Measurements from ENCODE around the gene PIK3R3. TPM values are rescaled to one million over a fixed set of nuclear protein-coding genes. Genes with fewer than 3 reads are reported as not detected.
A peak's percentile ranks its signal among the peaks of the same experiment; 100 is the strongest.

Gene PIK3R3
- total and polyA plus RNA-seq, 8 donors, result 3.4 to 33.8 (median 12.4) TPM

DNA sequence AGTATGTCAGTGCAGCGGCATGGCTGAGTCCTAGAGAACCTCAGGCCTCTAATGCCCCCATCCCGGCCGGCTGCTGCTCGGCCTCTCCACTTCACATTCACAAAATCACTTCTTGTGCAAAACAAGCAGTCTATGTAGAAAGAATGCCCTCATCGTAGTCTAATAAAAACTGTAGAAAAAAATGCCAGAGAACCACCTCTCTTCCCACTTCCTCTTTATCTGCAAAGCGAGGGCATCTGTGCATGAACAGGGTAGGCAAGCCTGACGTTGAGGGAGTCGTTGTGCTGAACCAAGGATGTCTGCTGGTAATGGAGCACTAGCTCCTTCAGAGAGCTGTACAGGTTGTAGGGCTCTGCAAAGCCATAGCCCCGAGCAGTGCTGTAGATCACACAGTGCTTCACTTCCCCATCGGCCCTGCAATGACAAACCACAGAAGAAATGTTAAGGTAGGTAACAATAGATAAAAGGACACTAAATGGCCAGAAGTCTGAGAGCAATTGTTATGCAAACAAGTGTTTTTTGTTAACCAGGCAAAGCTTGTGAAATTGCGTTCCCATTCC lies 88.9 kb downstream of the PIK3R3 start:
- no peak overlapping the region for H3K4me3 ChIP-seq
- H3K27me3 ChIP-seq, result no peaks in the 10 kb centered on the region
- no peak for DNase-seq
- TF ChIP-seq, protein P1, sequence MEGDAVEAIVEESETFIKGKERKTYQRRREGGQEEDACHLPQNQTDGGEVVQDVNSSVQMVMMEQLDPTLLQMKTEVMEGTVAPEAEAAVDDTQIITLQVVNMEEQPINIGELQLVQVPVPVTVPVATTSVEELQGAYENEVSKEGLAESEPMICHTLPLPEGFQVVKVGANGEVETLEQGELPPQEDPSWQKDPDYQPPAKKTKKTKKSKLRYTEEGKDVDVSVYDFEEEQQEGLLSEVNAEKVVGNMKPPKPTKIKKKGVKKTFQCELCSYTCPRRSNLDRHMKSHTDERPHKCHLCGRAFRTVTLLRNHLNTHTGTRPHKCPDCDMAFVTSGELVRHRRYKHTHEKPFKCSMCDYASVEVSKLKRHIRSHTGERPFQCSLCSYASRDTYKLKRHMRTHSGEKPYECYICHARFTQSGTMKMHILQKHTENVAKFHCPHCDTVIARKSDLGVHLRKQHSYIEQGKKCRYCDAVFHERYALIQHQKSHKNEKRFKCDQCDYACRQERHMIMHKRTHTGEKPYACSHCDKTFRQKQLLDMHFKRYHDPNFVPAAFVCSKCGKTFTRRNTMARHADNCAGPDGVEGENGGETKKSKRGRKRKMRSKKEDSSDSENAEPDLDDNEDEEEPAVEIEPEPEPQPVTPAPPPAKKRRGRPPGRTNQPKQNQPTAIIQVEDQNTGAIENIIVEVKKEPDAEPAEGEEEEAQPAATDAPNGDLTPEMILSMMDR (IDR thresholded peaks at IDR 0.05), result no peak
- TF ChIP-seq POLR2A (IDR thresholded peaks at IDR 0.05) (no peak), EP300 (IDR thresholded peaks at IDR 0.05) (no peak), POLR2AphosphoS5 (IDR thresholded peaks at IDR 0.05) (no peak)
- 62 to 80% (median 71%) methylated on average over 11 of the region's 11 CpGs for WGBS, 5 donors
- H3K4me1 ChIP-seq, result peaks cover 0 to 38% (median 14%) of the 10 kb centered on the region in 4 donors
- no peaks in the 10 kb centered on the region for H3K9me3 ChIP-seq
- intact Hi-C loops (cut with DNase I; ENCODE audit: low total_unique reads), result no loop called here
- peaks cover 0 to 15% (median 8%) of the 10 kb centered on the region in 4 donors for H3K36me3 ChIP-seq
- no peak overlapping the region for H3K27ac ChIP-seq

DNA sequence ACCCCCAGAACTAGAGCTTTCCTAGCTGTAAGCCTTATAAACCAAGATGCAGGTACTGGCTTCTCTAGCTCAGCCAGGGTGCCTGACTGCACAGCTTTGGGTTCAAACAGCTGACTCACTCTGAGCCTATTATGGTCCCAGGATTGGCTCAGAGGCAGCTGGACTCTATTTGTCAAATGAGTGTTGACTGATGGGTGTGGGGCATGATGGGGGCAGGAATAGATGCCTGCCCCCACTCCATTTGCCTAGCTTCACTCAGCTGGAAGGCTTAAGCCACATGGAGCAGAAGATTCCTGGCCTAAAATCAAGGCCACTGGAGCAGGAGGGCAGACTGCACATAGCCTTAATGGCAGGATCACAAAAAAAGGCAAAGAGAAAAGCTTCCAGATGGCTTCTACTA lies 90.5 kb downstream of the PIK3R3 start:
- DNase-seq, result peak in 1 of 2 donors; percentile 39
- TF ChIP-seq POLR2A (IDR thresholded peaks at IDR 0.05), result no peak
- no peak overlapping the region for H3K4me3 ChIP-seq
- H3K27ac ChIP-seq, result no peak overlapping the region
- intact Hi-C loops (cut with DNase I; ENCODE audit: low total_unique reads), result no loop called here
- H3K36me3 ChIP-seq, result peaks cover 0 to 15% (median 8%) of the 10 kb centered on the region in 4 donors
- H3K4me1 ChIP-seq, result peaks cover 0 to 44% (median 18%) of the 10 kb centered on the region in 4 donors
- no peaks in the 10 kb centered on the region for H3K27me3 ChIP-seq
- H3K9me3 ChIP-seq, result no peaks in the 10 kb centered on the region

DNA sequence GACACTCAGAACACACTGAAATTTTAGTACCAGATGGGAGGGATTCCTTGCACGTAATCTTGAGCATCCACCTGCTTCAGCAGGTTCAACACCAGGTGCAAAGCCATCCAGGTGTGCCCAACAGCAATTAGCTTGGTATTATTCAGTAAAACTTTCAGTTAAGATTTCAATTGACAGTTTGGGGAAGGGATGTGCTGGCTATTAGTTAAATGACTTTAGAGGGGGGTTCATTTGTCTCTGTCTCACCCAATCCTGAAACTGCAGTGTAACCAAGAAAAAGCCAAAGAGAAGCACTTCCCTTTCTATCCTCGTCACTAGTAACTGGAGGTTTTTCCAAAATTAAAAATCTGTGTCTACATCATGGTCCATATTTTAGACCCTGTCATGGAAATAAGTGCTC lies 90.9 kb downstream of the PIK3R3 start:
- no peak overlapping the region for H3K27ac ChIP-seq
- intact Hi-C loops (cut with DNase I; ENCODE audit: low total_unique reads), result no loop called here
- WGBS, 5 donors, result 83 to 94% (median 87%) methylated on average over 2 of the region's 2 CpGs
- no peaks in the 10 kb centered on the region for H3K9me3 ChIP-seq
- no peaks in the 10 kb centered on the region for H3K27me3 ChIP-seq
- H3K36me3 ChIP-seq, result peaks cover 0 to 15% (median 8%) of the 10 kb centered on the region in 4 donors
- TF ChIP-seq POLR2A (IDR thresholded peaks at IDR 0.05) (no peak), POLR2AphosphoS5 (IDR thresholded peaks at IDR 0.05) (no peak), EP300 (IDR thresholded peaks at IDR 0.05) (no peak)
- TF ChIP-seq, protein P1 (IDR thresholded peaks at IDR 0.05), result no peak
- no peak for DNase-seq
- peaks cover 0 to 45% (median 20%) of the 10 kb centered on the region in 4 donors for H3K4me1 ChIP-seq
- H3K4me3 ChIP-seq, result no peak overlapping the region

- Histone ChIP-seq H3K4me3 (no peak overlapping the region), H3K4me1 (peaks cover 0 to 45% (median 20%) of the 10 kb centered on the region in 4 donors), H3K27me3 (no peaks in the 10 kb centered on the region), H3K27ac (peak overlapping the region in 1 of 5 donors; percentile 20), H3K9me3 (no peaks in the 10 kb centered on the region), H3K36me3 (peaks cover 0 to 24% (median 17%) of the 10 kb centered on the region in 4 donors)
- WGBS, 5 donors, result 37 to 53% (median 44%) methylated on average over 4 of the region's 4 CpGs
- DNase-seq, result peak in 1 of 2 donors; percentile 66
- intact Hi-C loops (cut with DNase I; ENCODE audit: low total_unique reads), result loop anchor here (5.0 kb wide), 1 partner anchor 138 kb away; the partner anchor contains the start of genes P3R3URF and TSPAN1
- TF ChIP-seq POLR2AphosphoS5 (IDR thresholded peaks at IDR 0.05) (no peak), POLR2A (IDR thresholded peaks at IDR 0.05) (no peak), EP300 (IDR thresholded peaks at IDR 0.05) (no peak)
- TF ChIP-seq, protein P1 (IDR thresholded peaks at IDR 0.05), result no peak
Measured at GRCh38 chr1:46039571-46040052, 92.8 kb downstream of the PIK3R3 start.

Data from stomach (tissue), 9 donors.